Transverse colon (tissue), 4 donors: ENCODE data around the gene DYNC1LI1.

ENCODE experiments used
- CTCF ChIP-seq, 5 experiments: fragments of 200-600 bp in 3 of 5; fragments of 450-650 bp in 2 of 5; sonication (generic) in 3 of 5; IDR thresholded peaks; 1 replicate in 2 of 5; 2 replicates in 3 of 5; pipeline ENCODE4 v1.5.1; 2016 to 2017; ENCODE audit warnings: antibody characterized with exemption in 5 of 5, inconsistent platforms in 3 of 5, mild to moderate bottlenecking in 2 of 5, moderate library complexity in 1 of 5
- EP300 ChIP-seq: sonication (generic); formaldehyde crosslinking; IDR thresholded peaks from one replicate; pipeline ENCODE4 v1.6.1; 2017; ENCODE audit warnings: antibody characterized with exemption, low read depth
- POLR2A ChIP-seq: fragments of 450-650 bp; IDR thresholded peaks from one replicate; pipeline ENCODE4 v1.6.1; 2016; ENCODE audit warnings: antibody characterized with exemption, mild to moderate bottlenecking, moderate library complexity
- POLR2AphosphoS5 ChIP-seq, 3 donors: sonication (generic); formaldehyde crosslinking; IDR thresholded peaks; one replicate each; pipeline ENCODE4 v1.6.1; 2016; ENCODE audit warnings: antibody characterized with exemption in 3 of 3

- TF ChIP-seq POLR2A (no peak), POLR2AphosphoS5 (IDR thresholded peaks at IDR 0.05) (no peak), CTCF (IDR thresholded peaks at IDR 0.05) (no peak), EP300 (no peak)
These were observed 1.7 kb downstream of the DYNC1LI1 start for GRCh38 chr3:32568953-32569352.
